HepG2 (cell line): Measurements from ENCODE around the gene DNMT3A. TPM values are rescaled to one million over a fixed set of nuclear protein-coding genes. Genes with fewer than 3 reads are reported as not detected.

Experiments
- ATF1 ChIP-seq: IDR thresholded peaks from 2 replicates; pipeline ENCODE4 v1.6.1; 2016; ENCODE audit warnings: mild to moderate bottlenecking, control low read depth
- GFI1 ChIP-seq: sonication (generic); formaldehyde crosslinking; IDR thresholded peaks from 2 replicates; pipeline ENCODE4 v1.5.0; 2020; ENCODE audit warnings: missing genetic modification reagents, mild to moderate bottlenecking, borderline replicate concordance
- HNRNPL ChIP-seq: fragments of 200-400 bp; formaldehyde crosslinking; IDR thresholded peaks from 2 replicates; pipeline ENCODE4 v1.6.1; 2017; ENCODE audit warnings: mild to moderate bottlenecking, low read depth, low read length
- HOXA3 ChIP-seq: sonication (generic); formaldehyde crosslinking; IDR thresholded peaks from 2 replicates; pipeline ENCODE4 v1.5.0; 2020; ENCODE audit warnings: missing genetic modification reagents
- NFATC3 ChIP-seq: sonication (generic); formaldehyde crosslinking; IDR thresholded peaks from 2 replicates; pipeline ENCODE4 v1.5.1; 2020; ENCODE audit warnings: mild to moderate bottlenecking, missing genetic modification reagents
- NR2F6 ChIP-seq, 2 experiments: IDR thresholded peaks; 2 replicates each; pipeline ENCODE4 v1.6.1; 2016; ENCODE audit warnings: antibody characterized with exemption in 1 of 2, mild to moderate bottlenecking in 1 of 2
- SAFB2 ChIP-seq: sonication (generic); formaldehyde crosslinking; IDR thresholded peaks from 2 replicates; pipeline ENCODE4 v1.5.1; 2020; ENCODE audit warnings: missing genetic modification reagents, low read depth, mild to moderate bottlenecking, borderline replicate concordance
- THAP9 ChIP-seq: sonication (generic); formaldehyde crosslinking; IDR thresholded peaks from 2 replicates; pipeline ENCODE4; 2020; ENCODE audit warnings: missing genetic modification reagents, mild to moderate bottlenecking, borderline replicate concordance
- ZNF33B ChIP-seq: sonication (generic); formaldehyde crosslinking; IDR thresholded peaks from 2 replicates; pipeline ENCODE4 v1.5.1; 2020; ENCODE audit warnings: mild to moderate bottlenecking, missing genetic modification reagents
- ZNF891 ChIP-seq: sonication (generic); formaldehyde crosslinking; IDR thresholded peaks from 2 replicates; pipeline ENCODE4 v1.5.0; 2020; ENCODE audit warnings: mild to moderate bottlenecking, missing genetic modification reagents
- polyA plus RNA-seq, 8 experiments: library from polyadenylated mRNA; depleted of rRNA in 3 of 8; stranded (reverse) in 7 of 8; unstranded in 1 of 8; fragments of >200 nt; fragmentation: Illumina TruSeq in 4 of 8; extraction: Trizol in 4 of 8; gene quantifications; 2 replicates each; pipeline versions ENCODE4 v1.2.1 to v1.2.3, GENCODE V29; 2011 to 2016; ENCODE audit warnings: low read depth in 4 of 8, missing spikeins in 1 of 8, mixed read lengths in 1 of 8; ENCODE audit not compliant: insufficient read depth in 1 of 8
- total RNA-seq, 5 experiments: library from RNA; depleted of rRNA; stranded (reverse); fragments of >200 nt; fragmentation: Illumina TruSeq; extraction: Trizol; gene quantifications; 2 replicates each; pipeline ENCODE4 v1.2.3, GENCODE V29; 2016; ENCODE audit warnings: low read depth in 1 of 5

The DNMT3A gene
- total and polyA plus RNA-seq, 2 of the 13 experiments (the other 11 are each of a cell fraction or from before 2014, with no cell fraction given): 14.7 to 29.1 TPM

GRCh38 chr2:25197336-25198208, 144.2 kb downstream of the DNMT3A start (continued):
- no peak for TF ChIP-seq NR2F6 (IDR thresholded peaks at IDR 0.05)
- 0 out of 2 replicates have a peak, but pooled peaks have one; percentile 35 for TF ChIP-seq NR2F6 (CRISPR knock-in tag; IDR thresholded peaks at IDR 0.05)
- 0 out of 2 replicates have a peak, but pooled peaks have one; percentile 43 for TF ChIP-seq THAP9 (CRISPR knock-in tag)
- no peak for TF ChIP-seq NFATC3 (CRISPR knock-in tag)
- TF ChIP-seq ZNF33B (CRISPR knock-in tag): no peak
- peak; percentile 19; the same call in 1 of the 2 replicates for TF ChIP-seq HOXA3 (CRISPR knock-in tag)
- no peak for TF ChIP-seq SAFB2 (CRISPR knock-in tag)
- TF ChIP-seq HNRNPL: no peak
- TF ChIP-seq ZNF891 (CRISPR knock-in tag): peak; percentile 34; the same call in 1 of the 2 replicates
- no peak for TF ChIP-seq ATF1 (CRISPR knock-in tag)
- TF ChIP-seq GFI1: no peak
